SK-N-MC (cell line): ENCODE measurements around the gene TDRKH.

Experiments
- DNase-seq: peaks from one replicate; pipeline ENCODE4 v3.0.0-alpha.2; 2011; ENCODE audit warnings: low read depth, low spot score
- H3K27ac ChIP-seq: fragments of 200-600 bp; sonication (generic); 2 replicates; pipeline ENCODE4 v1.5.1; 2016; ENCODE audit warnings: mixed run types
- H3K36me3 ChIP-seq: fragments of 200-600 bp; sonication (generic); 2 replicates; pipeline ENCODE4 v1.6.1; 2017; ENCODE audit warnings: antibody characterized with exemption, low read length, mixed read lengths; ENCODE audit not compliant: insufficient read depth
- H3K4me3 ChIP-seq: fragments of 200-600 bp; sonication (generic); 2 replicates; pipeline ENCODE4 v1.5.1; 2016
- H3K9ac ChIP-seq: fragments of 200-600 bp; sonication (generic); 2 replicates; pipeline ENCODE4 v1.8.0; 2017; ENCODE audit warnings: mixed run types, mixed read lengths; ENCODE audit not compliant: insufficient read length
- H3K9me3 ChIP-seq: fragments of 200-600 bp; sonication (generic); 2 replicates; pipeline ENCODE4 v1.6.1; 2017; ENCODE audit warnings: low read depth, mild to moderate bottlenecking, antibody characterized with exemption, low read length, moderate library complexity, mixed read lengths
- EZH2 ChIP-seq: fragments of 200-600 bp; sonication (generic); IDR thresholded peaks from one replicate; pipeline ENCODE4 v1.6.1; 2017; ENCODE audit warnings: antibody characterized with exemption
- FOXP2 ChIP-seq: optimal IDR thresholded peaks from 2 replicates; pipeline ENCODE3; 2011; ENCODE audit warnings: mild to moderate bottlenecking, moderate library complexity; ENCODE audit not compliant: insufficient read depth; ENCODE audit errors: extremely low read length, control extremely low read depth
- POLR2AphosphoS5 ChIP-seq: IDR thresholded peaks from 2 replicates; pipeline ENCODE4 v1.6.1; 2012; ENCODE audit warnings: mild to moderate bottlenecking, low read depth, low read length, borderline replicate concordance

TDRKH gene

GRCh38 chr1:151809290-151809984 lies 19.1 kb upstream of the TDRKH start:
- Histone ChIP-seq H3K27ac (no peak overlapping the region), H3K36me3 (no peaks in the 10 kb centered on the region), H3K9me3 (no peaks in the 10 kb centered on the region), H3K9ac (no peak overlapping the region), H3K4me3 (no peak overlapping the region)
- TF ChIP-seq FOXP2 = no peak
- no peak for TF ChIP-seq POLR2AphosphoS5
- TF ChIP-seq EZH2 = no peak
- no peak for DNase-seq

- no peak overlapping the region for H3K4me3 ChIP-seq
- no peak overlapping the region for H3K9ac ChIP-seq
- no peaks in the 10 kb centered on the region for H3K9me3 ChIP-seq
- no peaks in the 10 kb centered on the region for H3K36me3 ChIP-seq
- DNase-seq = no peak
- TF ChIP-seq EZH2 = no peak
- TF ChIP-seq FOXP2 = no peak
- no peak for TF ChIP-seq POLR2AphosphoS5
- no peak overlapping the region for H3K27ac ChIP-seq
Measured at GRCh38 chr1:151807766-151808165, 17.5 kb upstream of the TDRKH start.

GRCh38 chr1:151807131-151807530 lies 16.8 kb upstream of the TDRKH start:
- Histone ChIP-seq H3K9me3 (no peaks in the 10 kb centered on the region), H3K4me3 (no peak overlapping the region), H3K9ac (no peak overlapping the region), H3K36me3 (no peaks in the 10 kb centered on the region), H3K27ac (no peak overlapping the region)
- DNase-seq = no peak
- TF ChIP-seq POLR2AphosphoS5 (no peak), FOXP2 (no peak), EZH2 (no peak)

- Histone ChIP-seq H3K36me3 (no peaks in the 10 kb centered on the region), H3K4me3 (no peak overlapping the region), H3K9me3 (no peaks in the 10 kb centered on the region), H3K9ac (no peak overlapping the region), H3K27ac (no peak overlapping the region)
- DNase-seq = no peak
- no peak for TF ChIP-seq POLR2AphosphoS5
- TF ChIP-seq FOXP2 = no peak
- TF ChIP-seq EZH2 = no peak
Measured at GRCh38 chr1:151806170-151806569, 15.9 kb upstream of the TDRKH start.

- DNase-seq = no peak
- no peaks in the 10 kb centered on the region for H3K36me3 ChIP-seq
- H3K9me3 ChIP-seq = no peaks in the 10 kb centered on the region
- TF ChIP-seq EZH2 (no peak), POLR2AphosphoS5 (no peak), FOXP2 (no peak)
- H3K27ac ChIP-seq = no peak within 1 kb of the TSS
- H3K4me3 ChIP-seq = no peak within 1 kb of the TSS
- H3K9ac ChIP-seq = no peak within 1 kb of the TSS
Measured at GRCh38 chr1:151805066-151805820, 14.9 kb upstream of the TDRKH start, which contains the start of gene LINGO4. Gene LINGO4 (minus strand): TSS chr1:151805419. CDS start chr1:151802704, 2,715 bp downstream.

GRCh38 chr1:151803915-151804314 lies 13.6 kb upstream of the TDRKH start:
- TF ChIP-seq FOXP2 (no peak), POLR2AphosphoS5 (no peak), EZH2 (no peak)
- H3K9me3 ChIP-seq = no peaks in the 10 kb centered on the region
- no peak overlapping the region for H3K9ac ChIP-seq
- no peak for DNase-seq
- H3K36me3 ChIP-seq = no peaks in the 10 kb centered on the region
- no peak overlapping the region for H3K27ac ChIP-seq
- H3K4me3 ChIP-seq = no peak overlapping the region

GRCh38 chr1:151803164-151803563 lies 12.9 kb upstream of the TDRKH start:
- Histone ChIP-seq H3K27ac (no peak overlapping the region), H3K4me3 (no peak overlapping the region)

GRCh38 chr1:151802372-151802771 lies 12.1 kb upstream of the TDRKH start:
- H3K9me3 ChIP-seq = no peaks in the 10 kb centered on the region
- H3K9ac ChIP-seq = no peak overlapping the region
- no peak overlapping the region for H3K27ac ChIP-seq
- TF ChIP-seq EZH2 = no peak
- TF ChIP-seq FOXP2 = no peak
- TF ChIP-seq POLR2AphosphoS5 = no peak
- H3K4me3 ChIP-seq = no peak overlapping the region
- H3K36me3 ChIP-seq = no peaks in the 10 kb centered on the region
- DNase-seq = no peak

More at GRCh38 chr1:151803164-151803563, 12.9 kb upstream of the TDRKH start:
- DNase-seq = no peak
- TF ChIP-seq FOXP2 (no peak), POLR2AphosphoS5 (no peak), EZH2 (no peak)
- no peaks in the 10 kb centered on the region for H3K36me3 ChIP-seq
- no peak overlapping the region for H3K9ac ChIP-seq
- no peaks in the 10 kb centered on the region for H3K9me3 ChIP-seq
